ENCODE results near the gene TUBB4B. TPM values are rescaled to one million over a fixed set of nuclear protein-coding genes. Genes with fewer than 3 reads are reported as not detected.

Gene TUBB4B
- total RNA-seq, 1 donor from 2014 or later, result 262 TPM

- DNase-seq (ENCODE audit: low read depth), result no peak
- no peak overlapping the region for H3K4me3 ChIP-seq (ENCODE audit: low read depth, low read length)
- no peak for TF ChIP-seq CTCF (IDR thresholded peaks at IDR 0.05; ENCODE audit: insufficient read depth, low read length, poor library complexity, severe bottlenecking)
- peaks cover 4% of the 10 kb centered on the region for H3K27me3 ChIP-seq (ENCODE audit: control insufficient read depth, insufficient read depth, low read length)
- peaks cover 6% of the 10 kb centered on the region for H3K36me3 ChIP-seq (ENCODE audit: control insufficient read depth, insufficient read depth, low read length)
Measured at GRCh38 chr9:137247135-137247915, 6.2 kb downstream of the TUBB4B start.

GRCh38 chr9:137247916-137248175 is 6.8 kb downstream of the TUBB4B start:
- Histone ChIP-seq H3K4me3 (ENCODE audit: low read depth, low read length) (no peak overlapping the region), H3K36me3 (ENCODE audit: control insufficient read depth, insufficient read depth, low read length) (peaks cover 5% of the 10 kb centered on the region), H3K27me3 (ENCODE audit: control insufficient read depth, insufficient read depth, low read length) (peaks cover 4% of the 10 kb centered on the region)
- TF ChIP-seq CTCF (IDR thresholded peaks at IDR 0.05; ENCODE audit: insufficient read depth, low read length, poor library complexity, severe bottlenecking), result no peak
- no peak for DNase-seq (ENCODE audit: low read depth)

GRCh38 chr9:137250329-137251193 is 9.5 kb downstream of the TUBB4B start:
- no peak for TF ChIP-seq CTCF (IDR thresholded peaks at IDR 0.05; ENCODE audit: insufficient read depth, low read length, poor library complexity, severe bottlenecking)
- Histone ChIP-seq H3K27me3 (ENCODE audit: control insufficient read depth, insufficient read depth, low read length) (peaks cover 4% of the 10 kb centered on the region), H3K36me3 (ENCODE audit: control insufficient read depth, insufficient read depth, low read length) (no peaks in the 10 kb centered on the region), H3K4me3 (ENCODE audit: low read depth, low read length) (no peak overlapping the region)
- no peak for DNase-seq (ENCODE audit: low read depth)

GRCh38 chr9:137251194-137251461 is 10.0 kb downstream of the TUBB4B start, which contains the start of gene STPG3:
TSS of gene STPG3 (plus strand) at chr9:137251286. CDS start at chr9:137251287, 1 bp downstream.
- no peak for TF ChIP-seq CTCF (IDR thresholded peaks at IDR 0.05; ENCODE audit: insufficient read depth, low read length, poor library complexity, severe bottlenecking)
- DNase-seq (ENCODE audit: low read depth), result no peak
- H3K36me3 ChIP-seq (ENCODE audit: control insufficient read depth, insufficient read depth, low read length), result no peaks in the 10 kb centered on the region
- no peak within 1 kb of the TSS for H3K4me3 ChIP-seq (ENCODE audit: low read depth, low read length)
- no peaks in the 10 kb centered on the region for H3K27me3 ChIP-seq (ENCODE audit: control insufficient read depth, insufficient read depth, low read length)

GRCh38 chr9:137251490-137252268 is 10.6 kb downstream of the TUBB4B start:
- TF ChIP-seq CTCF (IDR thresholded peaks at IDR 0.05; ENCODE audit: insufficient read depth, low read length, poor library complexity, severe bottlenecking), result no peak
- Histone ChIP-seq H3K27me3 (ENCODE audit: control insufficient read depth, insufficient read depth, low read length) (no peaks in the 10 kb centered on the region), H3K4me3 (ENCODE audit: low read depth, low read length) (no peak overlapping the region), H3K36me3 (ENCODE audit: control insufficient read depth, insufficient read depth, low read length) (no peaks in the 10 kb centered on the region)
- DNase-seq (ENCODE audit: low read depth), result no peak

Measured in kidney epithelial cell (primary cell).